ENCODE data around the gene TMED6.
"Not testable (repeated sequence)": the region's sequence is repeated elsewhere in the genome, so short reads cannot be mapped to it uniquely, and the experiment has no call there.

The TMED6 gene

DNA sequence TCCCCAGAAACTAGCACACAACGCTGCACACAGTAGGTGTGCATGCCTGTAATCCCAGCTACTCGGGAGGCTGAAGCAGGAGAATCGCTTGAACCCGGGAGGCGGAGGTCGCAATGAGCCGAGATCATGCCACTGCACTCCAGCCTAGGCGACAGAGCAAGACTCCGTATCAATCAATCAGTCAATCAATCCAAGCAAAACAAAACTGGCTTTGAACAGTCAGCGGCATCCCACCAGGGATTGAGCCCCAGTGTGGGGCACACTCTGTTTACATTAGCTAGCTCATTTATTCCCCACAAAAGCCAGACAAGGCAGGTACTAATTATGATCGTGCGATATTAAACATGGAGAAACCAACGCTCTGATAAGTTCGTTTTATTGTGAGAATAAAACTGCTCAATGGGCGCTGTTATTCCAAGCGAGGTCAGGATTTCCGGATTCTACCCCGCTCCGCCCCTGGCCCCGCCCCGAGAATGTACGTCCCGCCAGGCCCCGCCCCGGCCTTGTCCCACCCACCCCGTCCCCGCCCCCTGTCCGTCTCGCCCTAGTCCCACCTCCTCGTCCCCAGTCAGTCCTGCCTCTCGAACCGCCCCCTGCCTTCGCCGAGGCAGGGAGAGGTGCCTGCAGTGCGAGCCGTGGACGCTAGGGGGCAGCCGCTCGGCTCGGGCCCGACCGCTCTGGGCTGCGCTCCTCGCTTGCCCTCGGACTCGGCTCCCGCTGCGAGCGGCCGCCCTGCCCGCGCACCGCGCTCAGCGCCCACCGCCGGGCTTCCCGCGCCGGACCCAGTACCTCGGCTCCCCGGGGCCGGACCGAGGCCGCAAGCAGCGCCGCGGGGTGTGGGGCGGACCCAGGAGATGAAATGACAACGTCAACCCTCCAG, 40.7 kb downstream of the TMED6 start, which contains the start of gene VPS4A:
VPS4A (plus strand) TSS at position 698 of the 880 bp plus-strand sequence; CDS start at position 860, 162 bp downstream.
- intact Hi-C loops (cut with DNase I) = loop anchor here (1.0 kb wide), 1 partner anchor 28 kb away; the partner anchor contains the start of genes COG8 and NIP7
- DNase-seq = peak; percentile 92 to 99 (median 96)

DNA sequence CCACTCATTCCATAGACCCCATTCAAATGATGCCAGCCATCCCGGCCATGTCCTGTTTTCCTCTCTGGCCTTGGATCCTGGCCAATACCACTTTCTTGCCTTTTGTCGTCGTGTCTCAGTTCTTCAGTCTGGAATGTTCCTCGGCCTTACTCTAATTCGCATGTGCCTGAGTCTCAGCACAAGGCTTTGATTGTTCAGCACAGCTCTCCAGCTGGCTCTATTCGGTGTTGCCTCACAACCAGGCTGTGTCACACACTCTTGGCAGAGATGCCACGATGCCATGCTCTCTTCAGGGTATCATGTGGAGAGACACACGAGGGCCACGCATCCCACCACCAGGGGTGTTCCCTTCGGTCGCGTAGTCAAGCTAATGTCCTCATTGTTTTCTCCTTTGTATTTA, 42.3 kb downstream of the TMED6 start:
- peak in 7 of 10 donors; percentile 24 to 90 (median 38) for DNase-seq
- intact Hi-C loops (cut with DNase I) = no loop called here

DNA sequence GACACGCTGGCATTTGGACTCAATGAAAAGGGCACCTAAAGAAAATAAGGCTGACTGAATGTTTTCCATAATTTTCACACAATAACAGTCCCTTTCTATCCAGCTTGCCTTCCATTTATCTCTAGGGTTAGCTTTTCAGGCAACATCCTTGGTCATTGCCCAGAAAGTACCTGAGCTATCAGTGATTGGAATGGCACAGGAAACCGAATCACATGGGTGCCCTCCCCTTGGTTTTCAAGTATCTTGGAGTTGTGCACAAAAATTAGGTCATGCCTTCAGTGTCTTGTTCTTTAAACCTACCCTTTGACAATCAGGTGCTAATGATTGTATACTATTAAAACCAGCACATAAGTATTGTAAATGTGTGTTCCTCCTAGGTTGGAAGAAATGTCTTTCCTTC, 43.7 kb downstream of the TMED6 start:
- no peak for DNase-seq
- intact Hi-C loops (cut with DNase I) = no loop called here

DNA sequence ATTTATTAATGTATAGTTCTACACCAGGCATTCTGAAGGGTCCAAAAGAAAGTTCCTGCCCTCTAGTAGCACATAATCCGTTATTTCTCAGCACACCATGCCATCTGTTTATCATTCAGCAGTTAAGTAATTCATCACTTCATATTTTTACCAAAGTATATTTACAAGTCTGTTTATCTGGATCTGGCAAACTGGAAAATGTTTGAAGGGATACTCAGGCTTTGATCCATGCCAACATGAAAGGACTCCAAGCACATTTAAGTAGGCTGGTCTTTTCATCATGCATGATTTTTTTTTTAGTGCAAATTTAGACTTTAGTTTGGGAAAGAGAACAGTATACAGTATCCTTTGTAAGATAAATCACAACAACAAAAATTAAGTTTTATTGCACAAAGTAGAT, 44.5 kb downstream of the TMED6 start:
- DNase-seq = no peak
- intact Hi-C loops (cut with DNase I) = no loop called here

DNA sequence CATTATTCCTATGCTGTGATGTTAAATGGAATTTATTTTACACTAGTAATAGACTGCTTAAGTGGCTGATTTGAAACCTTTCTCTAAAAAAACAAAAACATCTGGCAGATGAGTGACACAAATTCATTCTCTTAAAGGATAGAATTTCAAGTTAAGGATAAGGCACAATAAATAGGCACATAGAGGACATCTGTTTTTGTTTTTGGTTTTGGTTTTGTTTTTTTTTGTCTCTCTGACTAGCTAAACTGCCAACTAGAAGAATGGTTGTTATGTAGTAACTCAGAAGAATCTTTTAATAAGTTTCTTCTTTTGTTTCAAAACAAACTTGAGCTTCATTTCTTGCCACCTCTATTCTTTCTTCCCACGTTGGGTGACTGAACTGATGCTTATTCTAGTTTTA, 45.6 kb downstream of the TMED6 start:
- no peak for DNase-seq
- intact Hi-C loops (cut with DNase I) = no loop called here

DNA sequence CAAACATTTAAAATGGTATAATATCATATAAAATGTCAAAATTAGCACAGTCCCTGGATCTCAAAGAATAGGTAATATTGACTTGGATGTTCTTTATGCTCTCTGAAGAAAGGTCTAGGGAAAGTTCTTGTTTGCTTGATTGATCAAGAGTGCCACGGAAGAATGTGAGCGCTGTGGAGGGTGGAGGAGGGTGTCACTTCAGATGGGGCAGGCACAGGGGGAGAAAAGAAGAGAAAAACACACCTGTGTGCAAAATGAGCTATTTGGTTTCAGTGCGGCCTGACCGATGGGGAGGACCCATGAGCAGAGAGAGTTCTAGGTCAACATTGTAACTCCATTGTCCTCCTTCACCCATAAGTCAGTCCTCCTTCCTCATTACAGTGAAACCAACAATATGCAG, 49.3 kb downstream of the TMED6 start:
- intact Hi-C loops (cut with DNase I) = no loop called here
- no peak for DNase-seq

DNA sequence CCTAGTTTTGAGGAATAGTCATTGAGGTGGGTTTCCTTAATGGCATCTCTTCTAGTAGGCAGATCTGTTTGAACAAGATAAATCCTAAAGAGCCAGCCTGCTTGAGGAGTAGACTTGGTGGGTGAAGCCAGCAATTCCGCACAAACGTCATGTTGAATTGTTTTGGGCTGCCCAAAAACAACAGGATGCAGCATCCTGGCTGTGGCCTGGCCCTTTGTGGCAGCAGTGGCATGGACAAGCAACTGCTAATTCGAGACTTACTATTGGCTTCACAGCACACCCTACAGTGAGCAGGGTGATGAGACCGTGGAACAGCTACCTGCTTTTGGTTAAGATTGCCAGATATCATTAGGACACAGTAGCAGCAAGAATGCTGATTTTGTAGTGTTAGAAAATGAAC, 49.7 kb downstream of the TMED6 start:
- intact Hi-C loops (cut with DNase I) = no loop called here
- peak in 1 of 10 donors; percentile 44 for DNase-seq

DNA sequence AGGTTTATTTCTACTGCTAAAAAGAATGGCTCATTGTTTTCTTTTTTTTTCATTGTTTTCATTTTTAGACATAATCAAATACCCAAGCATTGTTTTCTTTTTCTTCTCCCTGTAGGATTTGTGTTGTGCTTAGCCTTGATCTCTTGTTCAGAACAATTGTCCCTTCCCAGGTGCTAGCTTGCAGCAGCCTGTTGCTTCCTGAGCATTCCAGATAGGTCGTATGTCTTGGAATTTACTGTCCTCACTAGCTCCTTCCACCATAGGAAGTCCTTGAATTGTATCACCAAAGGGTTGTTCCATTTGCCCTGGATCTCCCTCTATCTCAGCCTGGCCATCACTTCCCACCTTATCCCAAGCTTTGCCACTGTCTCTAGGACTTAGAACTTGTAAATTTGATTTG, 50.4 kb downstream of the TMED6 start:
- DNase-seq = no peak

DNA sequence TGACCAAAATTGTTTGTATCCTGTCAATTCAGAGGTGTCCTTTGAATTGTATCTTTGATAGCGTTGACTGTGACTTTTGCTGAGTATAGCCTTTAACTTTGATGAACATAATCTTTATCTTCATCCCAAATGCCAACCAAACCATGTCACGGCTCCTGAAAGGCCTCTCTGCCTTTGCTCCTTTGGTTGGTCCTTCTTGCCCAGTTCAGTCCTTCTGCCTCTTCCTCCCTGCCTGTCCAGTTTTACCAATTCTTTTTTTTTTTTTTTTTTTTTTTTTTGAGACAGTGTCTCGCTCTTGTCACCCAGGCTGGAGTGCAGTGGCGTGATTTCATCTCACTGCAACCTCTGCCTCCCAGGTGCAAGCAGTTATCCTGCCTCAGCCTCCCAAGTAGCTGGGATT, 53.3 kb downstream of the TMED6 start:
- DNase-seq = no peak
- intact Hi-C loops (cut with DNase I) = no loop called here

More for the DNA sequence above, 50.4 kb downstream of the TMED6 start:
- intact Hi-C loops (cut with DNase I) = no loop called here

DNA sequence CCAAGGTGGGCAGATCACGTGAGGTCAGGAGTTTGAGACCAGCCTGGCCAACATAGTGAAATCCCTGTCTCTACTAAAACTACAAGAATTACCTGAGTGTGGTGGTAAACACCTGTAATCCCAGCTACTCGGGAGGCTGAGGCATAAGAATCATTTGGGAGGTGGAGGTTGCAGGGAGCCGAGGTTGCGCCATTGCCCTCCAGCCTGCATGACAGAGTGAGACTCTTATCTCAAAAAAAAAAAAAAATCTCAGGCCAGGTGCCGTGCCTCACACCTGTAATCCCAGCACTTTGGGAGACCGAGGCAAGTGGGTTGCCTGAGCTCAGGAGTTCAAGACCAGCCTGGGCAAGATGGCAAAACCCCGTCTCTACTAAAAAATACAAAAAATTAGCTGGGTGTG, 54.8 kb downstream of the TMED6 start:
- DNase-seq; intact Hi-C loops (cut with DNase I): not testable (repeated sequence)

DNA sequence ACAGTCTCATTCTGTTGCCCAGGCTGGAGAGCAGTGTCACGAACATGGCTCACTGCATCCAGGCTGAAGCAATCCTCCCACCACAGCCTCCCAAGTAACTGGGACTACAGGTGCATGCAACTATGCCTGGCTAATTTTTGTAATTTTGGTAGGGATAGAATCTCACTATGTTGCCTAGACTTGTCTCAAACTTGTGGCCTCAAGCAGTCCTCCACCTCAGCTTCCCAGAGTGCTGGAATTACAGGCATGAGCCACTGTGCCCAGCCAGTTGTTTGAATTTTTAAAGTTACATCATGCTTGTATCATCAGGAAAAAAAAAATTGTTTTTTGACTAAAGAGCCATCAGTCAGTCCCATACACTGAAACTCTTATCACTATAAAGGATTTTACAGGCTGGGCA, 57.5 kb downstream of the TMED6 start:
- no peak for DNase-seq
- intact Hi-C loops (cut with DNase I) = no loop called here

DNA sequence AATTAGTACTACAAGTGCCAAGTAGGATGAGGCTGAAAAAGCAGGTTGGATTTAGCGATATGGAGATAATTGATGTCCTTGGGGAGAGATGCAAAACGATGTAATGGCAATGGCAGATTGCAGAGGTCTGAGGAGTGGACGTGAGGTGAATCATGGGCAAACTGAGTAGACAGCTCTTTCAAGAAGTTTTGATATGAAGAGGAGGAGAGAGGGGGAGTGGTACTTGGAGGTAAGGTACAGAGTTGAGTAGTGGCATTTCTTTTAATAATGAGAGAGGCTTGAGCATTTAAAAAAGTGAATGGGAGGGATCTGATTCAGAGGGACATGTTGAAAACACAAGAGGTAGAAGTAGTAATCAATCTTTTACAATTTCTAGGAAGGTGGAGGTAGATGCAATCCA, 58.2 kb downstream of the TMED6 start:
- intact Hi-C loops (cut with DNase I) = no loop called here
- DNase-seq = no peak
